OCI-LY7 (cell line): ENCODE results near the gene APBB3. TPM values are rescaled to one million over a fixed set of nuclear protein-coding genes. Genes with fewer than 3 reads are reported as not detected.

Experiments used
- BruUV-seq: library from RNA; stranded (reverse); fragments of 400-500 nt; replicated peaks from 2 replicates; lab custom pipeline; 2021; lab: Mats Ljungman, UMichigan
- CTCF ChIA-PET: fragments of 300-600 bp; sonication (Branson Sonifier 250); formaldehyde crosslinking; loops from one replicate; lab custom pipeline; 2022; ENCODE audit warnings: antibody characterized with exemption; ENCODE audit not compliant: unreplicated experiment; lab: Charles Lee
- POLR2A ChIA-PET: fragments of 300-600 bp; sonication (Branson Sonifier 250); formaldehyde crosslinking; loops from one replicate; lab custom pipeline; 2022; ENCODE audit warnings: antibody characterized with exemption; lab: Charles Lee
- DNase-seq: peaks from one replicate; pipeline ENCODE4 v3.0.0-alpha.2; 2015; ENCODE audit warnings: low spot score
- H2AFZ ChIP-seq: fragments of 200-600 bp; sonication (generic), shearing (Covaris generic); 2 replicates; pipeline ENCODE4 v1.6.1; 2014; ENCODE audit warnings: mild to moderate bottlenecking, antibody characterized with exemption, low read length, moderate library complexity
- H3K27ac ChIP-seq: fragments of 200-600 bp; sonication (generic); 2 replicates; pipeline ENCODE4 v1.5.1; 2014; ENCODE audit warnings: mixed run types, low read depth, mild to moderate bottlenecking, moderate library complexity, low read length, inconsistent platforms; ENCODE audit not compliant: poor library complexity, severe bottlenecking
- H3K36me3 ChIP-seq: fragments of 200-600 bp; sonication (generic); 2 replicates; pipeline ENCODE4 v1.6.1; 2014; ENCODE audit warnings: mild to moderate bottlenecking, antibody characterized with exemption, low read length, moderate library complexity, mixed read lengths; ENCODE audit not compliant: insufficient read depth
- H3K4me1 ChIP-seq: fragments of 200-600 bp; sonication (generic); 2 replicates; pipeline ENCODE4 v1.5.1; 2014; ENCODE audit warnings: mild to moderate bottlenecking, low read length; ENCODE audit not compliant: insufficient read depth, poor library complexity, severe bottlenecking
- H3K4me2 ChIP-seq: fragments of 200-600 bp; sonication (generic); 2 replicates; pipeline ENCODE4 v1.6.1; 2014; ENCODE audit warnings: mild to moderate bottlenecking, low read length
- H3K4me3 ChIP-seq: fragments of 200-600 bp; sonication (generic); 2 replicates; pipeline ENCODE4 v1.5.1; 2014; ENCODE audit warnings: mild to moderate bottlenecking, low read depth, low read length; ENCODE audit not compliant: poor library complexity, severe bottlenecking
- H3K79me2 ChIP-seq: fragments of 200-600 bp; sonication (generic); 2 replicates; pipeline ENCODE4 v1.6.1; 2016; ENCODE audit warnings: low read depth, mild to moderate bottlenecking, low read length, moderate library complexity, mixed read lengths; ENCODE audit not compliant: insufficient read depth
- H3K9me2 ChIP-seq: fragments of 200-600 bp; sonication (generic); 2 replicates; pipeline ENCODE4 v1.6.1; 2016; ENCODE audit warnings: mild to moderate bottlenecking, low read length, mixed read lengths; ENCODE audit not compliant: insufficient read depth
- H3K9me3 ChIP-seq: fragments of 200-600 bp; sonication (generic); 2 replicates; pipeline ENCODE4 v1.6.1; 2014; ENCODE audit warnings: mild to moderate bottlenecking, mixed run types, low read length, mixed read lengths
- H4K20me1 ChIP-seq: fragments of 200-600 bp; sonication (generic); 2 replicates; pipeline ENCODE4 v1.6.1; 2014; ENCODE audit warnings: mild to moderate bottlenecking, antibody characterized with exemption, low read length, moderate library complexity, mixed read lengths; ENCODE audit not compliant: insufficient read depth
- EZH2phosphoT487 ChIP-seq: fragments of 200-600 bp; sonication (generic); IDR thresholded peaks from 2 replicates; pipeline ENCODE4 v1.6.1; 2018; ENCODE audit warnings: low read depth, borderline replicate concordance, mild to moderate bottlenecking, mixed run types, antibody characterized with exemption, low read length, moderate library complexity, mixed read lengths
- intact Hi-C: fragments of 100-400 bp; cut with micrococcal nuclease; formaldehyde crosslinking; loops from one replicate; pipeline ENCODE4 v1.10.0; 2022; ENCODE audit not compliant: unreplicated experiment
- total RNA-seq, 2 experiments: library from RNA; depleted of rRNA in 1 of 2; stranded (reverse); fragments of >200 nt in 1 of 2; shearing (Covaris generic) in 1 of 2; gene quantifications; 2 replicates each; pipeline ENCODE4 v1.2.3, GENCODE V29; 2014 to 2022
- TF ChIP-seq, protein P1 (sequence below): fragments of 200-600 bp; sonication (generic); conservative IDR thresholded peaks from 2 replicates; pipeline ENCODE4 v1.5.1; 2014; ENCODE audit warnings: mild to moderate bottlenecking, antibody characterized with exemption, low read length, moderate library complexity, mixed read lengths

APBB3 gene
- total RNA-seq, 2 experiments from 2014 or later = 32.1 to 37.9 TPM

DNA sequence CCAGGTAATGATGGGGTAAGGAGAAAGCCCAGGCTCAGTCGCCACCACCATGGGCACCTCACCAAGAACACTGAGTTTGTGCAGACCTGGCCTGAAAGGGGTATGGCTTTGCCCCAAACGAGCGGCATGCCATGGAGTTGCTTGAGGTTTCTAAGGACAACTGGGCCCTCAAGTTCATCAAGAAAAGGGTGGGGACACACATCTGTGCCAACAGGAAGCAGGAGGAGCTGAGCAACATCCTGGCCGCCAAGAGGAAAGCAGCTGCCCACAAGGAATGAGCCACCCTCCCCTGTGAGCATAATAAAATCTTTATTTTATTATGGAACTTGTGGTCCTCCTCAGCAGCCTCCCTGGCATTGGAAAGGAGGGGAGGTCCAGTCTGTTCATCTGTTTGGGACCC is 44.7 kb upstream of the APBB3 start:
- POLR2A ChIA-PET = no interaction called here
- CTCF ChIA-PET = no interaction called here
- DNase-seq = no peak
- Histone ChIP-seq H3K27ac (no peak overlapping the region), H3K4me3 (no peak overlapping the region), H3K9me2 (no peaks in the 10 kb centered on the region), H3K4me1 (no peaks in the 10 kb centered on the region), H3K79me2 (no peaks in the 10 kb centered on the region), H3K36me3 (no peaks in the 10 kb centered on the region), H3K9me3 (no peaks in the 10 kb centered on the region), H3K4me2 (no peak overlapping the region), H2AFZ (no peak overlapping the region), H4K20me1 (no peaks in the 10 kb centered on the region)
- intact Hi-C loops = no loop called here
- no TSS peak for BruUV-seq
- no peak for TF ChIP-seq EZH2phosphoT487
- TF ChIP-seq, protein P1, sequence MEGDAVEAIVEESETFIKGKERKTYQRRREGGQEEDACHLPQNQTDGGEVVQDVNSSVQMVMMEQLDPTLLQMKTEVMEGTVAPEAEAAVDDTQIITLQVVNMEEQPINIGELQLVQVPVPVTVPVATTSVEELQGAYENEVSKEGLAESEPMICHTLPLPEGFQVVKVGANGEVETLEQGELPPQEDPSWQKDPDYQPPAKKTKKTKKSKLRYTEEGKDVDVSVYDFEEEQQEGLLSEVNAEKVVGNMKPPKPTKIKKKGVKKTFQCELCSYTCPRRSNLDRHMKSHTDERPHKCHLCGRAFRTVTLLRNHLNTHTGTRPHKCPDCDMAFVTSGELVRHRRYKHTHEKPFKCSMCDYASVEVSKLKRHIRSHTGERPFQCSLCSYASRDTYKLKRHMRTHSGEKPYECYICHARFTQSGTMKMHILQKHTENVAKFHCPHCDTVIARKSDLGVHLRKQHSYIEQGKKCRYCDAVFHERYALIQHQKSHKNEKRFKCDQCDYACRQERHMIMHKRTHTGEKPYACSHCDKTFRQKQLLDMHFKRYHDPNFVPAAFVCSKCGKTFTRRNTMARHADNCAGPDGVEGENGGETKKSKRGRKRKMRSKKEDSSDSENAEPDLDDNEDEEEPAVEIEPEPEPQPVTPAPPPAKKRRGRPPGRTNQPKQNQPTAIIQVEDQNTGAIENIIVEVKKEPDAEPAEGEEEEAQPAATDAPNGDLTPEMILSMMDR = no peak

DNA sequence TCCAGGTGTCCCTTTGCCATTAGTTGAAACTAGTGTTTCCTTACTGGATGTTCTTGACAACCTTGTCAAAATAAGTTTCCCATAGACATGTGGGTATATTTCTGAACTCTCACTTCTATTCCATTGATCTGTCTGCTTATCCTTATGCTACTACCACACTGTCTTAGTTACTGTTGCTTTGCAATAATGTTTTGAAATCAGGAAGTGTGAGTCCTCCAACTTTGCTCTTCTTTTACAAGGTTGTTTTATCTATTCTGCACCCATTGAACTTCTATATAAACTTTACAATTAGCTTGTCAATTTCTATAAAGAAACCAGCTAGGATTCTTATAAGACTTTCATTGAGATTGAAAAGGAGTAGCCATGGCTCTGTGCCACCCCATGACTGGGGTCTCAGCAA is 44.3 kb upstream of the APBB3 start:
- no peak overlapping the region for H3K27ac ChIP-seq
- H3K79me2 ChIP-seq = no peaks in the 10 kb centered on the region
- ChIA-PET CTCF (no interaction called here), POLR2A (no interaction called here)
- TF ChIP-seq, protein P1 = no peak
- TF ChIP-seq EZH2phosphoT487 = no peak
- H3K9me2 ChIP-seq = no peaks in the 10 kb centered on the region
- DNase-seq = no peak
- H2AFZ ChIP-seq = no peak overlapping the region
- intact Hi-C loops = no loop called here
- H3K4me1 ChIP-seq = no peaks in the 10 kb centered on the region
- no peak overlapping the region for H3K4me2 ChIP-seq
- H3K36me3 ChIP-seq = no peaks in the 10 kb centered on the region
- no peak overlapping the region for H3K4me3 ChIP-seq
- no peaks in the 10 kb centered on the region for H3K9me3 ChIP-seq
- BruUV-seq = no TSS peak
- H4K20me1 ChIP-seq = no peaks in the 10 kb centered on the region

DNA sequence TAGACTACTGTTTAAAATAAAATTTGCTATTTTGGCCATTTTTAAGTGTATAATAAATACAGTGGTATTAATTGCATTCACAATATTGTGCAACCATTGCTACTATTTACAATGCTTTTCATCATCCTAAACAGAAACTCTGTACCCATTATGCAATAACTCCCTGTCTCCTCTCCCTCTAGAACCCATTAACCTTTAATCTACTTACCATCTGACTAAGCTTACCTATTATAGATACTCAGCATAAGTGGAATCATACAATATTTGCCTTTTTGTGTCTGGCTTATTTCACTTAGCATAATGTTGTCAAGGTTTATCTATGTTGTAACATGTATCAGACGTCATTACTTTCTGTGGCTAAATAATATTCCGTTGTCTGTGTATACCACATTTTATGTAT is 42.6 kb upstream of the APBB3 start:
- H3K9me2 ChIP-seq = no peaks in the 10 kb centered on the region
- BruUV-seq = no TSS peak
- intact Hi-C loops = no loop called here
- POLR2A ChIA-PET = interaction anchor here (0.6 kb wide), 1 partner anchor 126 kb away, joined by 3 read pairs; no protein-coding TSS in a partner anchor
- H3K4me1 ChIP-seq = no peaks in the 10 kb centered on the region
- DNase-seq = no peak
- H4K20me1 ChIP-seq = no peaks in the 10 kb centered on the region
- no peak overlapping the region for H3K27ac ChIP-seq
- no peak overlapping the region for H2AFZ ChIP-seq
- no peak overlapping the region for H3K4me3 ChIP-seq
- CTCF ChIA-PET = no interaction called here
- H3K4me2 ChIP-seq = no peak overlapping the region
- no peaks in the 10 kb centered on the region for H3K79me2 ChIP-seq
- TF ChIP-seq EZH2phosphoT487 = no peak
- TF ChIP-seq, protein P1 = no peak
- H3K36me3 ChIP-seq = no peaks in the 10 kb centered on the region
- H3K9me3 ChIP-seq = no peaks in the 10 kb centered on the region
